K562 (cell line): Measurements from ENCODE around the gene PREX1. TPM values are rescaled to one million over a fixed set of nuclear protein-coding genes. Genes with fewer than 3 reads are reported as not detected.

Experiments
- ATAC-seq: fragments of 200-7000 bp; cut with Tn5 transposase; 3 replicates; pipeline ENCODE4 v1.9.1; 2020; ENCODE audit warnings: moderate library complexity
- BruUV-seq: library from RNA; stranded (reverse); fragments of 400-500 nt; replicated peaks from 2 replicates; lab custom pipeline; 2021; lab: Mats Ljungman, UMichigan
- CTCF ChIA-PET: fragments of 300-600 bp; formaldehyde crosslinking; extraction: SDS; loops from one replicate; lab custom pipeline; 2021; ENCODE audit warnings: low intra/inter-chr PET ratio; lab: Yijun Ruan, JAX
- POLR2A ChIA-PET: fragments of 300-600, 350-650 bp; sonication (Branson Sonifier 250); formaldehyde crosslinking; extraction: SDS; loops from one replicate; lab custom pipeline; 2021; ENCODE audit warnings: antibody characterized with exemption, inconsistent platforms; lab: Yijun Ruan, JAX
- DNase-seq, 4 experiments: peaks; one replicate each; pipeline versions ENCODE4 v3.0.0 to v3.0.0-alpha.2; 2011 to 2018; ENCODE audit warnings: low spot score in 3 of 4, mixed read lengths in 3 of 4; ENCODE audit errors: extremely low read depth in 1 of 4
- FAIRE-seq: peaks from 2 replicates; lab custom pipeline; 2011; peaks lifted over from hg19 to GRCh38; lab: Jason Lieb, UNC
- H2AFZ ChIP-seq: 2 replicates; pipeline ENCODE4 v1.6.0; 2011; ENCODE audit warnings: low read depth, low read length, control low read depth, inconsistent platforms
- H3K27ac ChIP-seq: fragments of 200-600 bp; 3 replicates; pipeline ENCODE4 v1.8.0; 2011; ENCODE audit warnings: low read depth, mild to moderate bottlenecking, control low read depth, inconsistent platforms, low read length, moderate library complexity, mixed read lengths; ENCODE audit errors: extremely low read depth
- H3K27me3 ChIP-seq, 2 experiments: fragments of 300-600 bp in 1 of 2; 2 replicates in 1 of 2; 3 replicates in 1 of 2; pipeline versions ENCODE4 v1.6.0 to v1.8.0; 2011; ENCODE audit warnings: inconsistent platforms in 2 of 2, low read length in 2 of 2, mild to moderate bottlenecking in 1 of 2, mixed read lengths in 1 of 2, moderate library complexity in 1 of 2; ENCODE audit not compliant: control insufficient read depth in 2 of 2, insufficient read depth in 2 of 2
- H3K36me3 ChIP-seq: fragments of 300-600 bp; 3 replicates; pipeline ENCODE4 v1.8.0; 2011; ENCODE audit warnings: mild to moderate bottlenecking, low read length, inconsistent platforms; ENCODE audit not compliant: control insufficient read depth, insufficient read depth
- H3K4me1 ChIP-seq, 2 experiments: fragments of 200-600 bp in 1 of 2; replicated peaks in 1 of 2; 2 replicates in 1 of 2; 3 replicates in 1 of 2; pipeline versions ENCODE4 v1.5.1 to v1.8.0; 2011; ENCODE audit warnings: inconsistent platforms in 2 of 2, low read length in 2 of 2, mild to moderate bottlenecking in 1 of 2, mixed read lengths in 1 of 2, moderate library complexity in 1 of 2; ENCODE audit not compliant: control insufficient read depth in 2 of 2, insufficient read depth in 2 of 2
- H3K4me2 ChIP-seq: 2 replicates; pipeline ENCODE4 v1.6.1; 2011; ENCODE audit warnings: low read length, control low read depth, inconsistent platforms, mixed read lengths; ENCODE audit not compliant: insufficient read depth
- H3K4me3 ChIP-seq: fragments of 200-600 bp; sonication (generic), shearing (Covaris generic); 2 replicates; pipeline ENCODE4 v1.5.1; 2016; ENCODE audit warnings: control low read depth, inconsistent platforms
- H3K79me2 ChIP-seq: fragments of 200-600 bp; 3 replicates; pipeline ENCODE4 v1.8.0; 2011; ENCODE audit warnings: low read length, inconsistent platforms; ENCODE audit not compliant: control insufficient read depth, insufficient read depth
- H3K9ac ChIP-seq, 2 experiments: 2 replicates each; pipeline versions ENCODE4 v1.6.0 to v1.6.1; 2011; ENCODE audit warnings: low read depth in 2 of 2, low read length in 2 of 2, control low read depth in 1 of 2, inconsistent platforms in 1 of 2, mild to moderate bottlenecking in 1 of 2, mixed read lengths in 1 of 2; ENCODE audit not compliant: insufficient read depth in 1 of 2
- H3K9me1 ChIP-seq: one replicate; pipeline ENCODE4 v1.6.0; 2011; ENCODE audit warnings: inconsistent platforms, mild to moderate bottlenecking, low read length, moderate library complexity; ENCODE audit not compliant: control insufficient read depth, insufficient read depth
- H3K9me3 ChIP-seq: replicated peaks from 2 replicates; pipeline ENCODE4 v1.5.1; 2011; ENCODE audit warnings: low read depth, low read length, inconsistent platforms; ENCODE audit not compliant: control insufficient read depth, insufficient read depth
- H4K20me1 ChIP-seq: replicated peaks from 2 replicates; pipeline ENCODE4 v1.6.1; 2011; ENCODE audit warnings: low read length, inconsistent platforms, mixed read lengths; ENCODE audit not compliant: control insufficient read depth, insufficient read depth
- RBM39 ChIP-seq: fragments of 200-400 bp; formaldehyde crosslinking; optimal IDR thresholded peaks from 2 replicates; pipeline ENCODE3; 2018; ENCODE audit warnings: low read depth, low read length
- TFAP4 ChIP-seq: sonication (generic); formaldehyde crosslinking; IDR thresholded peaks from 2 replicates; pipeline ENCODE4 v1.8.0; 2022; ENCODE audit warnings: missing genetic modification reagents, mild to moderate bottlenecking, moderate library complexity, borderline replicate concordance
- ZBTB11 ChIP-seq, 3 experiments: fragments of 200-800 bp in 1 of 3; fragments of 250-450 bp in 1 of 3; fragments of 450-650 bp in 1 of 3; sonication (Bioruptor Pico) in 1 of 3; sonication (Bioruptor generic) in 1 of 3; formaldehyde crosslinking in 1 of 3; IDR thresholded peaks; 2 replicates each; pipeline versions ENCODE4 v1.6.1 to v1.8.0; 2016 to 2022; ENCODE audit warnings: mild to moderate bottlenecking in 2 of 3, missing genetic modification characterization in 2 of 3, missing compliant biosample characterization in 1 of 3, moderate library complexity in 1 of 3
- ZNF780A ChIP-seq: fragments of 250-450 bp; sonication (Bioruptor Pico); IDR thresholded peaks from 2 replicates; pipeline ENCODE4 v1.5.0; 2021; ENCODE audit warnings: mild to moderate bottlenecking
- WGBS: fragments of 100-300 bp; shearing (Covaris generic); methylation state at CpG from one replicate; pipeline ENCODE4 v1.1.6; 2016; ENCODE audit warnings: low coverage, mixed read lengths; ENCODE audit not compliant: insufficient coverage; ENCODE audit errors: missing lambda C conversion rate; 5-methylcytosine and 5-hydroxymethylcytosine counted together
- in situ Hi-C: fragments of 300-500 bp; cut with MboI; formaldehyde crosslinking; loops from 4 replicates; pipeline ENCODE4 v1.15.0; 2018; ENCODE audit warnings: inconsistent platforms, mixed read lengths
- intact Hi-C: fragments of 100-400 bp; cut with micrococcal nuclease; formaldehyde crosslinking; loops from 2 replicates; pipeline ENCODE4 v1.14.2; 2022
- polyA plus RNA-seq, 8 experiments: library from polyadenylated mRNA; depleted of rRNA in 4 of 8; stranded (reverse) in 5 of 8; unstranded in 3 of 8; fragments of >200 nt; fragmentation: Nextera tagmentation in 2 of 8; fragmentation: Illumina TruSeq in 1 of 8; extraction: Ambion mirVana in 2 of 8; extraction: Trizol in 1 of 8; gene quantifications; 2 replicates each; pipeline versions ENCODE4 v1.2.1 to v1.2.3, GENCODE V29; 2011 to 2014; ENCODE audit warnings: inconsistent platforms in 1 of 8, missing spikeins in 1 of 8
- total RNA-seq, 7 experiments: library from RNA; depleted of rRNA in 6 of 7; stranded (reverse); fragments of >200 nt in 6 of 7; fragmentation: Illumina TruSeq in 2 of 7; extraction: Trizol in 2 of 7; gene quantifications; 2 replicates each; pipeline versions ENCODE4 v1.2.1 to v1.2.3, GENCODE V29; 2011 to 2021; ENCODE audit warnings: low replicate concordance in 1 of 7

Gene PREX1
- total and polyA plus RNA-seq, 9 of the 15 experiments (the other 6 are each of a cell fraction or from before 2014, with no cell fraction given) = 0.37 to 10.4 (median 4.8) TPM

GRCh38 chr20:48723308-48724264 is 104.2 kb downstream of the PREX1 start (continued):
- TF ChIP-seq ZBTB11 (CRISPR knock-in tag; IDR thresholded peaks at IDR 0.05) = peak in 1 of 3 experiments; percentile 23; a peak in 1 of 6 replicates
- no peak for TF ChIP-seq ZNF780A (CRISPR knock-in tag)

GRCh38 chr20:48722737-48723191 is 105.0 kb downstream of the PREX1 start:
- DNase-seq (no peak), FAIRE-seq (no peak), ATAC-seq (no peak)
- no TSS peak for BruUV-seq
- Histone ChIP-seq H3K4me2 (no peak overlapping the region), H3K4me1 (peaks cover 6 to 13% of the 10 kb centered on the region in 2 experiments; a peak in 4 of 5 replicates), H3K27ac (peak overlapping the region; percentile 29; the same call in 1 of the 3 replicates), H2AFZ (no peak overlapping the region), H3K9me3 (no peaks in the 10 kb centered on the region), H3K9ac (no peak overlapping the region), H3K27me3 (no peaks in the 10 kb centered on the region), H3K79me2 (no peaks in the 10 kb centered on the region), H3K4me3 (no peak overlapping the region), H4K20me1 (peaks cover 4% of the 10 kb centered on the region; the same call in 1 of the 2 replicates), H3K9me1 (no peaks in the 10 kb centered on the region), H3K36me3 (no peaks in the 10 kb centered on the region; the same call in 2 of the 3 replicates)
- intact Hi-C loops (no loop called here), in situ Hi-C loops (no loop called here)
- WGBS = 41% methylated on average over 7 of the region's 8 CpGs
- ChIA-PET CTCF (no interaction called here), POLR2A (interaction anchor here (0.5 to 1.4 kb wide), 2 partner anchors 11 to 396 kb away, joined by 4 read pairs; no protein-coding TSS in a partner anchor)
- TF ChIP-seq RBM39 (no peak), TFAP4 (0 out of 2 replicates have a peak, but pooled peaks have one; percentile 27)
